Measurements from ENCODE around the gene VHLL. TPM values are rescaled to one million over a fixed set of nuclear protein-coding genes. Genes with fewer than 3 reads are reported as not detected.

The VHLL gene
- total and polyA plus RNA-seq, 10 of the 15 experiments (the other 5 are each of a cell fraction or from before 2014, with no cell fraction given) = 0.23 TPM; not detected in 9

DNA sequence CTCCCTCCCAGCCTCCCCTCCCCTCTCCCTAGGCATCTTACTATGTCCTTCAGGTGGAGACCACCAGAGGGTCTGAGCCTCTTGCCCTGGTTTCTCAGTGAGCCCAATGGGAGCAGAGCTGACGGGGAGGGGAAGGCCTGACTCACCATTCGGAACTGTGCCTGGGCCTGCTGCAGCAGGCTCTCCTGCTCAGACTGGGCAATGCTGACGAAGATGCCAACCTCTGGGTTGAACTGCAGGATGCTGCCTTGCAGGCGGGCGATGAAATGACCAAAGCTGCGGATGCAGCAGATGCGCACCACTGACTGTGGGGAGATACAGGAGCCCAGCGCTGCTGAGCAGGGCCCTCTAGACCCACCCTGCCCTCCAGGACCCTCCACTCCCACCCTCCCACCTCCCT lies 40.2 kb downstream of the VHLL start (continued):
- TF ChIP-seq, protein P1, sequence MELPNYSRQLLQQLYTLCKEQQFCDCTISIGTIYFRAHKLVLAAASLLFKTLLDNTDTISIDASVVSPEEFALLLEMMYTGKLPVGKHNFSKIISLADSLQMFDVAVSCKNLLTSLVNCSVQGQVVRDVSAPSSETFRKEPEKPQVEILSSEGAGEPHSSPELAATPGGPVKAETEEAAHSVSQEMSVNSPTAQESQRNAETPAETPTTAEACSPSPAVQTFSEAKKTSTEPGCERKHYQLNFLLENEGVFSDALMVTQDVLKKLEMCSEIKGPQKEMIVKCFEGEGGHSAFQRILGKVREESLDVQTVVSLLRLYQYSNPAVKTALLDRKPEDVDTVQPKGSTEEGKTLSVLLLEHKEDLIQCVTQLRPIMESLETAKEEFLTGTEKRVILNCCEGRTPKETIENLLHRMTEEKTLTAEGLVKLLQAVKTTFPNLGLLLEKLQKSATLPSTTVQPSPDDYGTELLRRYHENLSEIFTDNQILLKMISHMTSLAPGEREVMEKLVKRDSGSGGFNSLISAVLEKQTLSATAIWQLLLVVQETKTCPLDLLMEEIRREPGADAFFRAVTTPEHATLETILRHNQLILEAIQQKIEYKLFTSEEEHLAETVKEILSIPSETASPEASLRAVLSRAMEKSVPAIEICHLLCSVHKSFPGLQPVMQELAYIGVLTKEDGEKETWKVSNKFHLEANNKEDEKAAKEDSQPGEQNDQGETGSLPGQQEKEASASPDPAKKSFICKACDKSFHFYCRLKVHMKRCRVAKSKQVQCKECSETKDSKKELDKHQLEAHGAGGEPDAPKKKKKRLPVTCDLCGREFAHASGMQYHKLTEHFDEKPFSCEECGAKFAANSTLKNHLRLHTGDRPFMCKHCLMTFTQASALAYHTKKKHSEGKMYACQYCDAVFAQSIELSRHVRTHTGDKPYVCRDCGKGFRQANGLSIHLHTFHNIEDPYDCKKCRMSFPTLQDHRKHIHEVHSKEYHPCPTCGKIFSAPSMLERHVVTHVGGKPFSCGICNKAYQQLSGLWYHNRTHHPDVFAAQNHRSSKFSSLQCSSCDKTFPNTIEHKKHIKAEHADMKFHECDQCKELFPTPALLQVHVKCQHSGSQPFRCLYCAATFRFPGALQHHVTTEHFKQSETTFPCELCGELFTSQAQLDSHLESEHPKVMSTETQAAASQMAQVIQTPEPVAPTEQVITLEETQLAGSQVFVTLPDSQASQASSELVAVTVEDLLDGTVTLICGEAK (IDR thresholded peaks at IDR 0.05; ENCODE audit: borderline replicate concordance) = no peak
- no peak for TF ChIP-seq RFX5 (IDR thresholded peaks at IDR 0.05; ENCODE audit: low read depth, low read length)
- TF ChIP-seq NFIC (IDR thresholded peaks at IDR 0.05; ENCODE audit: low read depth, low read length) = no peak
- TF ChIP-seq KAT2A (conservative IDR thresholded peaks at IDR 0.05; ENCODE audit: control insufficient read depth, low read depth, low read length) = no peak
- TF ChIP-seq PAX5 (IDR thresholded peaks at IDR 0.05; ENCODE audit: borderline replicate concordance, low read depth, low read length) = no peak
- TF ChIP-seq RCOR1 (conservative IDR thresholded peaks at IDR 0.05; ENCODE audit: low read depth, low read length) = no peak
- no peak for TF ChIP-seq ZNF274 (IDR thresholded peaks at IDR 0.05; ENCODE audit: insufficient read depth, insufficient read length)
- no peak for TF ChIP-seq FOS (IDR thresholded peaks at IDR 0.05; ENCODE audit: borderline replicate concordance, extremely low read depth, insufficient read length)
- TF ChIP-seq, protein P2, sequence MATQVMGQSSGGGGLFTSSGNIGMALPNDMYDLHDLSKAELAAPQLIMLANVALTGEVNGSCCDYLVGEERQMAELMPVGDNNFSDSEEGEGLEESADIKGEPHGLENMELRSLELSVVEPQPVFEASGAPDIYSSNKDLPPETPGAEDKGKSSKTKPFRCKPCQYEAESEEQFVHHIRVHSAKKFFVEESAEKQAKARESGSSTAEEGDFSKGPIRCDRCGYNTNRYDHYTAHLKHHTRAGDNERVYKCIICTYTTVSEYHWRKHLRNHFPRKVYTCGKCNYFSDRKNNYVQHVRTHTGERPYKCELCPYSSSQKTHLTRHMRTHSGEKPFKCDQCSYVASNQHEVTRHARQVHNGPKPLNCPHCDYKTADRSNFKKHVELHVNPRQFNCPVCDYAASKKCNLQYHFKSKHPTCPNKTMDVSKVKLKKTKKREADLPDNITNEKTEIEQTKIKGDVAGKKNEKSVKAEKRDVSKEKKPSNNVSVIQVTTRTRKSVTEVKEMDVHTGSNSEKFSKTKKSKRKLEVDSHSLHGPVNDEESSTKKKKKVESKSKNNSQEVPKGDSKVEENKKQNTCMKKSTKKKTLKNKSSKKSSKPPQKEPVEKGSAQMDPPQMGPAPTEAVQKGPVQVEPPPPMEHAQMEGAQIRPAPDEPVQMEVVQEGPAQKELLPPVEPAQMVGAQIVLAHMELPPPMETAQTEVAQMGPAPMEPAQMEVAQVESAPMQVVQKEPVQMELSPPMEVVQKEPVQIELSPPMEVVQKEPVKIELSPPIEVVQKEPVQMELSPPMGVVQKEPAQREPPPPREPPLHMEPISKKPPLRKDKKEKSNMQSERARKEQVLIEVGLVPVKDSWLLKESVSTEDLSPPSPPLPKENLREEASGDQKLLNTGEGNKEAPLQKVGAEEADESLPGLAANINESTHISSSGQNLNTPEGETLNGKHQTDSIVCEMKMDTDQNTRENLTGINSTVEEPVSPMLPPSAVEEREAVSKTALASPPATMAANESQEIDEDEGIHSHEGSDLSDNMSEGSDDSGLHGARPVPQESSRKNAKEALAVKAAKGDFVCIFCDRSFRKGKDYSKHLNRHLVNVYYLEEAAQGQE (IDR thresholded peaks at IDR 0.05; ENCODE audit: low read depth, low read length) = no peak
- TF ChIP-seq, protein P3, sequence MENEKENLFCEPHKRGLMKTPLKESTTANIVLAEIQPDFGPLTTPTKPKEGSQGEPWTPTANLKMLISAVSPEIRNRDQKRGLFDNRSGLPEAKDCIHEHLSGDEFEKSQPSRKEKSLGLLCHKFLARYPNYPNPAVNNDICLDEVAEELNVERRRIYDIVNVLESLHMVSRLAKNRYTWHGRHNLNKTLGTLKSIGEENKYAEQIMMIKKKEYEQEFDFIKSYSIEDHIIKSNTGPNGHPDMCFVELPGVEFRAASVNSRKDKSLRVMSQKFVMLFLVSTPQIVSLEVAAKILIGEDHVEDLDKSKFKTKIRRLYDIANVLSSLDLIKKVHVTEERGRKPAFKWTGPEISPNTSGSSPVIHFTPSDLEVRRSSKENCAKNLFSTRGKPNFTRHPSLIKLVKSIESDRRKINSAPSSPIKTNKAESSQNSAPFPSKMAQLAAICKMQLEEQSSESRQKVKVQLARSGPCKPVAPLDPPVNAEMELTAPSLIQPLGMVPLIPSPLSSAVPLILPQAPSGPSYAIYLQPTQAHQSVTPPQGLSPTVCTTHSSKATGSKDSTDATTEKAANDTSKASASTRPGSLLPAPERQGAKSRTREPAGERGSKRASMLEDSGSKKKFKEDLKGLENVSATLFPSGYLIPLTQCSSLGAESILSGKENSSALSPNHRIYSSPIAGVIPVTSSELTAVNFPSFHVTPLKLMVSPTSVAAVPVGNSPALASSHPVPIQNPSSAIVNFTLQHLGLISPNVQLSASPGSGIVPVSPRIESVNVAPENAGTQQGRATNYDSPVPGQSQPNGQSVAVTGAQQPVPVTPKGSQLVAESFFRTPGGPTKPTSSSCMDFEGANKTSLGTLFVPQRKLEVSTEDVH (IDR thresholded peaks at IDR 0.05; ENCODE audit: low read depth, partially characterized antibody) = no peak
- TF ChIP-seq JUNB (IDR thresholded peaks at IDR 0.05) = no peak

All from GM12878 (cell line).